ENCODE results near the gene ANKIB1.

GRCh38 chr7:92412745-92413144 is 167.0 kb downstream of the ANKIB1 start:
- no peak for TF ChIP-seq EZH2 (IDR thresholded peaks at IDR 0.05; ENCODE audit: borderline replicate concordance, insufficient read depth, low read depth, low read length, poor library complexity, severe bottlenecking)
- TF ChIP-seq, protein P1, sequence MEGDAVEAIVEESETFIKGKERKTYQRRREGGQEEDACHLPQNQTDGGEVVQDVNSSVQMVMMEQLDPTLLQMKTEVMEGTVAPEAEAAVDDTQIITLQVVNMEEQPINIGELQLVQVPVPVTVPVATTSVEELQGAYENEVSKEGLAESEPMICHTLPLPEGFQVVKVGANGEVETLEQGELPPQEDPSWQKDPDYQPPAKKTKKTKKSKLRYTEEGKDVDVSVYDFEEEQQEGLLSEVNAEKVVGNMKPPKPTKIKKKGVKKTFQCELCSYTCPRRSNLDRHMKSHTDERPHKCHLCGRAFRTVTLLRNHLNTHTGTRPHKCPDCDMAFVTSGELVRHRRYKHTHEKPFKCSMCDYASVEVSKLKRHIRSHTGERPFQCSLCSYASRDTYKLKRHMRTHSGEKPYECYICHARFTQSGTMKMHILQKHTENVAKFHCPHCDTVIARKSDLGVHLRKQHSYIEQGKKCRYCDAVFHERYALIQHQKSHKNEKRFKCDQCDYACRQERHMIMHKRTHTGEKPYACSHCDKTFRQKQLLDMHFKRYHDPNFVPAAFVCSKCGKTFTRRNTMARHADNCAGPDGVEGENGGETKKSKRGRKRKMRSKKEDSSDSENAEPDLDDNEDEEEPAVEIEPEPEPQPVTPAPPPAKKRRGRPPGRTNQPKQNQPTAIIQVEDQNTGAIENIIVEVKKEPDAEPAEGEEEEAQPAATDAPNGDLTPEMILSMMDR (IDR thresholded peaks at IDR 0.05), result no peak
